Hippocampal formation (tissue), 2 donors: ENCODE data around the gene TBC1D23.

Source experiments
- DNase-seq, 2 donors: peaks; one replicate each; lab custom pipeline; 2025; lab: John Stamatoyannopoulos, UW

The TBC1D23 gene

GRCh38 chr3:100352296-100353231, 91.8 kb downstream of the TBC1D23 start:
- DNase-seq: no peak

GRCh38 chr3:100354850-100355249, 94.1 kb downstream of the TBC1D23 start:
- no peak for DNase-seq

DNA sequence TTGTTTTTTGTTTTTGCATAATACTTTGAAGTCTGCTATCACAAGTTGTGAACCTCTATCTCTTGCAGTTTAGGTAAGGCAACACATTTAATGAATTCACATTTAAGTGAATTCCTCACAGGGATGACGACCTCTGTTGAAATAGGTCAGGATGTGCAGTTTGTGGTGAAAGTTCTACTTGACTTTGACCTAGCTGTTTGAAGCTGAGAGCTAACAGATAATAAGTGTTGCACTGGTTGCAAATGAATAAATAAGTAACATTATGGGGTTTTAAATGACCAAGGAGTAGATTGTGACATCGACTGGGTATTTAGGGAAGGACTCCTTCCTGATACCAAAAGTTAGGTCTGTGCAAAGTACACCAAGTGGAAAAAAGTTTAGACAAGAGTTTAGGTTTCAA, 97.6 kb downstream of the TBC1D23 start:
- no peak for DNase-seq

- no peak for DNase-seq
Observed at GRCh38 chr3:100359035-100359434, 98.2 kb downstream of the TBC1D23 start.

GRCh38 chr3:100360757-100361496, 100.1 kb downstream of the TBC1D23 start:
- no peak for DNase-seq

DNA sequence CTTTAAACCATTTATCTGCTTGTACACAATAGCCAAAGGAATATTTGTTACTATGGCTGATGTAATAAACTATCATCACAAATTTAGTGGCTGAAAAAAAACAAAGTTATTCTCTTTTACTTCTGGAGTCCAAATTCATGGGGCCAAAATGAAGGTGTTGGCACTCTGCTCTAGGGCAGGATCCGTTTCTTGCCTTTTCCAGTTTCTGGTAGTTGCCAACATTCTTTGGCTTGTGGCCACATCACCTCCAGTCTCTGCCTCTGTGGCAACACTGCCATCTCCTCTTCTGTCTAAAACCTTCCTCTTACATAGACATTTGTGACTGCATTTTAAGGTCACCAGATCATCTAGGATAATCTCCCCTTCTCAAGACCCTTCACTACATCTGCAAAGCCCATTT, 101.1 kb downstream of the TBC1D23 start:
- DNase-seq: no peak

GRCh38 chr3:100364421-100364820, 103.6 kb downstream of the TBC1D23 start:
- DNase-seq: no peak

GRCh38 chr3:100366424-100366823, 105.6 kb downstream of the TBC1D23 start:
- DNase-seq: no peak

DNA sequence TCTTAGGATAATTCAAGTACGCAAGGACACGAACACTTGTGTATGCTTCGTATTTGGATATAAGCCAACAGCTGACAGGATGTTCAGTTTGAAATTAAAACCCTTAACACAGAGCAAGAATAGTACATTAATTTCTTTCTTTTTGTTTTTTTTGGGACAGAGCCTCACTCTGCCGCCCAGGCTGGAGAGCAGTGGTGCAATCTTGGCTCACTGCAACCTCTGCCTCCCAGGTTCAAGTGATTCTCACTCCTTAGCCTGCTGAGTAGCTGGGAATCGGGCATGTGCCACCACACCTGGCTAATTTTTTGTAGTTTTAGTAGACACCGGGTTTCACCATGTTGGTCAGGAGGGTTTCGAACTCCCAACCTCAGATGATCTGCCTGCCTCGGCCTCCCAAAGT, 107.6 kb downstream of the TBC1D23 start:
- DNase-seq: no peak

- DNase-seq: no peak
Observed at GRCh38 chr3:100370756-100371155, 110.0 kb downstream of the TBC1D23 start.

GRCh38 chr3:100374521-100374920, 113.7 kb downstream of the TBC1D23 start:
- no peak for DNase-seq
